GM23338 (cell line): ENCODE data around the gene ATP8A1. TPM values are rescaled to one million over a fixed set of nuclear protein-coding genes. Genes with fewer than 3 reads are reported as not detected.

Experiments
- ATAC-seq: fragments of 200-7000 bp; cut with Tn5 transposase; 3 replicates; pipeline ENCODE4 v1.9.1; 2020
- DNase-seq: peaks from one replicate; pipeline ENCODE4 v3.0.0-alpha.2; 2015; ENCODE audit warnings: low spot score
- H2AFZ ChIP-seq: fragments of 200-600 bp; sonication (generic); 2 replicates; pipeline ENCODE4 v1.8.0; 2016; ENCODE audit warnings: antibody characterized with exemption, mild to moderate bottlenecking, moderate library complexity
- H3F3A ChIP-seq: fragments of 200-600 bp; sonication (generic); replicated peaks from 2 replicates; pipeline ENCODE4 v1.8.0; 2017; ENCODE audit warnings: antibody characterized with exemption, mixed run types, low read depth
- H3K27ac ChIP-seq: fragments of 200-600 bp; sonication (generic); 2 replicates; pipeline ENCODE4 v1.6.1; 2016; ENCODE audit warnings: low read depth
- H3K27me3 ChIP-seq: fragments of 200-600 bp; sonication (generic); 2 replicates; pipeline ENCODE4 v1.8.0; 2016; ENCODE audit warnings: mild to moderate bottlenecking, mixed run types, moderate library complexity; ENCODE audit not compliant: insufficient read depth
- H3K36me3 ChIP-seq: fragments of 200-600 bp; sonication (generic); 2 replicates; pipeline ENCODE4 v1.8.0; 2016; ENCODE audit warnings: mild to moderate bottlenecking; ENCODE audit not compliant: insufficient read depth
- H3K4me1 ChIP-seq: fragments of 200-600 bp; sonication (generic); 2 replicates; pipeline ENCODE4 v1.8.0; 2016; ENCODE audit warnings: mild to moderate bottlenecking, moderate library complexity; ENCODE audit not compliant: insufficient read depth
- H3K4me2 ChIP-seq: fragments of 200-600 bp; sonication (generic); 2 replicates; pipeline ENCODE4 v1.7.1; 2017; ENCODE audit warnings: mixed run types
- H3K4me3 ChIP-seq: fragments of 200-600 bp; sonication (generic); 2 replicates; pipeline ENCODE4 v1.6.1; 2016; ENCODE audit warnings: mixed run types
- H3K79me2 ChIP-seq: fragments of 200-600 bp; sonication (generic); replicated peaks from 2 replicates; pipeline ENCODE4 v1.8.0; 2017; ENCODE audit warnings: mild to moderate bottlenecking; ENCODE audit not compliant: insufficient read depth
- H3K9me2 ChIP-seq: fragments of 200-600 bp; sonication (generic); 2 replicates; pipeline ENCODE4 v1.8.0; 2017; ENCODE audit not compliant: insufficient read depth
- H4K20me1 ChIP-seq: fragments of 200-600 bp; sonication (generic); replicated peaks from 2 replicates; pipeline ENCODE4 v1.8.0; 2017; ENCODE audit warnings: mild to moderate bottlenecking; ENCODE audit not compliant: insufficient read depth
- H3K27ac Mint-ChIP-seq: 2 replicates; pipeline ENCODE4 v1.8.0; 2020; ENCODE audit warnings: inconsistent platforms, mild to moderate bottlenecking, moderate library complexity, mixed read lengths
- H3K27me3 Mint-ChIP-seq: 3 replicates; pipeline ENCODE4 v1.8.0; 2022; ENCODE audit warnings: low read depth, mild to moderate bottlenecking, moderate library complexity, mixed read lengths, inconsistent platforms; ENCODE audit not compliant: insufficient read depth, poor library complexity
- H3K36me3 Mint-ChIP-seq: 3 replicates; pipeline ENCODE4 v1.8.0; 2021; ENCODE audit warnings: low read depth, mild to moderate bottlenecking, inconsistent platforms, moderate library complexity, mixed read lengths
- H3K4me1 Mint-ChIP-seq: 3 replicates; pipeline ENCODE4 v1.8.0; 2020; ENCODE audit warnings: mild to moderate bottlenecking, inconsistent platforms, mixed read lengths
- H3K4me3 Mint-ChIP-seq: 3 replicates; pipeline ENCODE4 v1.8.0; 2021; ENCODE audit warnings: moderate library complexity, mild to moderate bottlenecking, inconsistent platforms, mixed read lengths
- H3K9me3 Mint-ChIP-seq: 3 replicates; pipeline ENCODE4 v1.8.0; 2020; ENCODE audit warnings: moderate library complexity, mild to moderate bottlenecking, inconsistent platforms, mixed read lengths
- CREB1 ChIP-seq: fragments of 250-450 bp; sonication (Bioruptor Pico); IDR thresholded peaks from 2 replicates; pipeline ENCODE4 v1.5.0; 2020; ENCODE audit warnings: low read depth, mild to moderate bottlenecking, moderate library complexity
- CTCF ChIP-seq, 2 experiments: fragments of 200-600 bp in 1 of 2; sonication (generic) in 1 of 2; conservative IDR thresholded peaks; 2 replicates each; pipeline versions ENCODE4 v1.5.1 to v1.6.1; 2016 to 2017; ENCODE audit warnings: antibody characterized with exemption in 2 of 2, low read depth in 2 of 2, mild to moderate bottlenecking in 2 of 2, moderate library complexity in 1 of 2
- ETS1 ChIP-seq: IDR thresholded peaks from 2 replicates; pipeline ENCODE4 v1.6.1; 2016; ENCODE audit warnings: antibody characterized with exemption
- EZH2 ChIP-seq: fragments of 200-600 bp; sonication (generic); IDR thresholded peaks from one replicate; pipeline ENCODE4 v1.8.0; 2017; ENCODE audit warnings: antibody characterized with exemption, mild to moderate bottlenecking, low read depth; ENCODE audit not compliant: unreplicated experiment
- EZH2phosphoT487 ChIP-seq: fragments of 200-600 bp; sonication (generic); IDR thresholded peaks from one replicate; pipeline ENCODE4 v1.8.1; 2018; ENCODE audit warnings: antibody characterized with exemption; ENCODE audit not compliant: unreplicated experiment
- JUNB ChIP-seq: IDR thresholded peaks from one replicate; pipeline ENCODE4 v1.6.1; 2016; ENCODE audit warnings: antibody characterized with exemption; ENCODE audit not compliant: unreplicated experiment
- NANOG ChIP-seq: IDR thresholded peaks from 2 replicates; pipeline ENCODE4 v1.6.1; 2016; ENCODE audit warnings: antibody characterized with exemption, borderline replicate concordance
- POLR2AphosphoS5 ChIP-seq: IDR thresholded peaks from 2 replicates; pipeline ENCODE4 v1.6.1; 2016; ENCODE audit warnings: antibody characterized with exemption, low read depth
- REST ChIP-seq: IDR thresholded peaks from one replicate; pipeline ENCODE4 v1.6.1; 2018; ENCODE audit warnings: antibody characterized with exemption; ENCODE audit not compliant: unreplicated experiment
- STAT1 ChIP-seq: IDR thresholded peaks from one replicate; pipeline ENCODE4 v1.6.1; 2016; ENCODE audit warnings: antibody characterized with exemption; ENCODE audit not compliant: unreplicated experiment
- ZNF114 ChIP-seq: fragments of 250-450 bp; sonication (Bioruptor Pico); IDR thresholded peaks from 2 replicates; pipeline ENCODE4 v1.5.0; 2020; ENCODE audit warnings: mild to moderate bottlenecking, moderate library complexity
- ZNF331 ChIP-seq: fragments of 250-450 bp; sonication (Bioruptor Pico); IDR thresholded peaks from 2 replicates; pipeline ENCODE4 v1.5.0; 2020; ENCODE audit warnings: low read depth, mild to moderate bottlenecking, moderate library complexity
- ZNF462 ChIP-seq: fragments of 250-450 bp; sonication (Bioruptor Pico); IDR thresholded peaks from 2 replicates; pipeline ENCODE4 v1.5.0; 2020; ENCODE audit warnings: mild to moderate bottlenecking, moderate library complexity
- polyA plus RNA-seq: library from polyadenylated mRNA; unstranded; fragments of >200 nt; fragmentation: Nextera tagmentation; extraction: Ambion mirVana; gene quantifications from 2 replicates; pipeline ENCODE4 v1.2.1, GENCODE V29; 2016
- total RNA-seq: library from RNA; depleted of rRNA; stranded (reverse); fragments of >200 nt; shearing (Covaris generic); gene quantifications from 2 replicates; pipeline ENCODE4 v1.2.3, GENCODE V29; 2014

ATP8A1 gene
- total and polyA plus RNA-seq, 2 experiments from 2014 or later = 6.8 to 66.3 TPM

GRCh38 chr4:42642101-42642797 lies 14.7 kb downstream of the ATP8A1 start:
- Histone ChIP-seq H4K20me1 (peaks cover 7% of the 10 kb centered on the region; the same call in 1 of the 2 replicates), H3K4me3 (no peak overlapping the region), H3K27me3 (no peaks in the 10 kb centered on the region), H3K9me2 (no peaks in the 10 kb centered on the region), H3F3A (no peaks in the 10 kb centered on the region), H2AFZ (no peak overlapping the region), H3K79me2 (peaks cover 47% of the 10 kb centered on the region), H3K36me3 (no peaks in the 10 kb centered on the region), H3K4me1 (peaks cover 7% of the 10 kb centered on the region; the same call in 1 of the 2 replicates), H3K27ac (no peak overlapping the region), H3K4me2 (no peak overlapping the region)
- Mint-ChIP-seq H3K27me3 (no peaks in the 10 kb centered on the region), H3K4me1 (peaks cover 12% of the 10 kb centered on the region; the same call in 2 of the 3 replicates), H3K36me3 (no peaks in the 10 kb centered on the region), H3K27ac (no peak overlapping the region), H3K9me3 (no peaks in the 10 kb centered on the region), H3K4me3 (no peak overlapping the region)
- DNase-seq (no peak), ATAC-seq (no peak)
- no peak for TF ChIP-seq NANOG
- no peak for TF ChIP-seq EZH2
- no peak for TF ChIP-seq ZNF462 (CRISPR knock-in tag)
- no peak for TF ChIP-seq REST
- no peak for TF ChIP-seq CTCF (conservative IDR thresholded peaks at IDR 0.05; ENCODE audit: low read depth in 2 of 2)
- no peak for TF ChIP-seq JUNB
- TF ChIP-seq CREB1 (CRISPR knock-in tag) = no peak
- TF ChIP-seq ETS1 = no peak
- no peak for TF ChIP-seq ZNF331 (CRISPR knock-in tag)
- TF ChIP-seq EZH2phosphoT487 = no peak
- no peak for TF ChIP-seq POLR2AphosphoS5
- TF ChIP-seq STAT1 = no peak
- TF ChIP-seq ZNF114 (CRISPR knock-in tag) = no peak
